ENCODE results near the gene RNF41. TPM values are rescaled to one million over a fixed set of nuclear protein-coding genes. Genes with fewer than 3 reads are reported as not detected.

The RNF41 gene
- total and polyA plus RNA-seq, 4 donors, result 32.9 to 61.4 (median 45.1) TPM

- 88 to 94% methylated on average over 11 of the region's 11 CpGs for WGBS, 2 donors
- DNase-seq (no peak), ATAC-seq (ENCODE audit: low FRiP score) (no peak)
- Histone ChIP-seq H3K36me3 (ENCODE audit: control insufficient read depth in 1 of 2, insufficient read depth in 2 of 2, low read length in 1 of 2) (peaks cover 0 to 20% of the 10 kb centered on the region in 2 donors), H3K27ac (ENCODE audit: low read depth in 1 of 2, low read length in 2 of 2) (no peak overlapping the region), H3K4me3 (ENCODE audit: low read length in 2 of 2) (no peak overlapping the region), H3K4me1 (ENCODE audit: control insufficient read depth in 1 of 2, insufficient read depth in 2 of 2, low read length in 2 of 2) (peaks cover 0 to 3% of the 10 kb centered on the region in 2 donors), H3K27me3 (ENCODE audit: control insufficient read depth in 1 of 2, insufficient read depth in 2 of 2, low read length in 1 of 2) (no peaks in the 10 kb centered on the region), H3K9me3 (ENCODE audit: control insufficient read depth, low read length) (no peaks in the 10 kb centered on the region)
- intact Hi-C loops (cut with DNase I), result no loop called here
Measured at GRCh38 chr12:56253091-56253490, 31.4 kb upstream of the RNF41 start.

DNA sequence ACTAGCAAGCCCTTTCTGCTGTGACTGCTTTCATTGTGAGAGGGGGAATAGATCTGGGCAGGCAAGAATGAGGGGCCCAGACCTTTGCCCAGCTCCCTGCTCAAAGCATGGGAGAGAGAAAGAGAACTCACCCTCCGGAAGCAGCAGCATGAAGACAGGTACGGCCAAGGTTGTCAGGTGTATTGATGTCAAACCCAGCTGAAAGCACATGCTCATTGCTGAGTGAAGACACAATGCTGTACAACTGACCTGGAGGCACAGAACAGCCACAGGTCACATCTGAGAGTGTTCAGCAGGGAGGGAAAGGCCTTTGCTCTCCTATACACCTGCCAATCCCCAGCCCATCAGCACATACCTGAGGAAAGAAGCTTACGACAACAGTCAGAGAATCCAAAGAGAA, 30.9 kb upstream of the RNF41 start:
- Histone ChIP-seq H3K4me3 (ENCODE audit: low read length in 2 of 2) (no peak overlapping the region), H3K9me3 (ENCODE audit: control insufficient read depth, low read length) (no peaks in the 10 kb centered on the region), H3K27me3 (ENCODE audit: control insufficient read depth in 1 of 2, insufficient read depth in 2 of 2, low read length in 1 of 2) (no peaks in the 10 kb centered on the region), H3K36me3 (ENCODE audit: control insufficient read depth in 1 of 2, insufficient read depth in 2 of 2, low read length in 1 of 2) (peaks cover 0 to 24% of the 10 kb centered on the region in 2 donors), H3K27ac (ENCODE audit: low read depth in 1 of 2, low read length in 2 of 2) (no peak overlapping the region), H3K4me1 (ENCODE audit: control insufficient read depth in 1 of 2, insufficient read depth in 2 of 2, low read length in 2 of 2) (peaks cover 0 to 3% of the 10 kb centered on the region in 2 donors)
- no peak for DNase-seq
- 88% methylated on average over 3 of the region's 3 CpGs for WGBS, 2 donors
- ATAC-seq (ENCODE audit: low FRiP score), result no peak
- intact Hi-C loops (cut with DNase I), result no loop called here

DNA sequence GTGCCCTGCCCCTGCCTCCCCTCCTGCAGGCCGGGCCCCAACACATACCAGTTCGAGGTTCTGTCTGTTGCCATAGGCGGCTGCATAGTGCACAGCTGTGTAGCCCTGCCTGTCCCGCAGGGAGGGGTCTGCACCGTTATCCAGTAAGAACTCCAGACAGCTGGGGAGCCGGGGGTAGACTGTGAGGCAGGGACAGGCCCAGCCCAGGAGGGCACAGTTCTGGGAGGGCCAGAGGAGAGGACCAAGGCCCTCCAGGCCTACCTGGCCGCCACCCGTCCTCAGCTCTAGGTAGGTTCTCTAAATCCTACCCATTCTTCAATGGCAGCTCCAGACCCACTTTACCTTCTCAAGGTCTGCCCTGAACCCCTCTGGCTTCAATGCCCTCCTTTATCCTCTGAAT, 27.0 kb upstream of the RNF41 start:
- ATAC-seq (ENCODE audit: low FRiP score) (no peak), DNase-seq (no peak)
- WGBS, 2 donors, result 90 to 96% methylated on average over 8 of the region's 8 CpGs
- H3K36me3 ChIP-seq (ENCODE audit: control insufficient read depth in 1 of 2, insufficient read depth in 2 of 2, low read length in 1 of 2), result peaks cover 0 to 38% of the 10 kb centered on the region in 2 donors
- H3K27me3 ChIP-seq (ENCODE audit: control insufficient read depth in 1 of 2, insufficient read depth in 2 of 2, low read length in 1 of 2), result no peaks in the 10 kb centered on the region
- intact Hi-C loops (cut with DNase I), result no loop called here
- H3K4me3 ChIP-seq (ENCODE audit: low read length in 2 of 2), result no peak overlapping the region
- H3K27ac ChIP-seq (ENCODE audit: low read depth in 1 of 2, low read length in 2 of 2), result no peak overlapping the region
- no peaks in the 10 kb centered on the region for H3K9me3 ChIP-seq (ENCODE audit: control insufficient read depth, low read length)
- no peaks in the 10 kb centered on the region for H3K4me1 ChIP-seq (ENCODE audit: control insufficient read depth in 1 of 2, insufficient read depth in 2 of 2, low read length in 2 of 2)

DNA sequence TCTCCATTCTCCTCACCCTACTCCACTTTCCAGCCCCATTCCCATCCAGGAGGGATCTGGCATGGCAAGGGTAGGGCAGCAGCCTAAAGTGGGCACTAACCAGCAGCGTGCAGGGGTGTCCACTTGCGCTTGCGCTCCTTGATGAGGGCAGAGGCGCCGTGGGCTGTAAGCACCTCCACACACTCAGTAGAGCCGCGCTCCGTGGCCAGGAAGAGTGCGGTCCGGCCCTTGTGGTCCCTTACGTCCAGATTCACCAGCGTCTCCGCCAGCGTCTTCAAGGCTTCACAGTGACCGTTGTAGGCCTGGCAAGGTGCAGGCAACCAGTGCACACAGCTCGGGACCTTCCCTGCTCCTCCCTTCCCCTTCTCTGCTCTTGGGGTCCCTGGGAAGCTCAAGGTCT, 26.2 kb upstream of the RNF41 start:
- DNase-seq, result peak in 1 of 2 donors; percentile 30
- Histone ChIP-seq H3K4me1 (ENCODE audit: control insufficient read depth in 1 of 2, insufficient read depth in 2 of 2, low read length in 2 of 2) (no peaks in the 10 kb centered on the region), H3K27me3 (ENCODE audit: control insufficient read depth in 1 of 2, insufficient read depth in 2 of 2, low read length in 1 of 2) (no peaks in the 10 kb centered on the region), H3K4me3 (ENCODE audit: low read length in 2 of 2) (no peak overlapping the region), H3K36me3 (ENCODE audit: control insufficient read depth in 1 of 2, insufficient read depth in 2 of 2, low read length in 1 of 2) (peaks cover 0 to 36% of the 10 kb centered on the region in 2 donors), H3K27ac (ENCODE audit: low read depth in 1 of 2, low read length in 2 of 2) (no peak overlapping the region), H3K9me3 (ENCODE audit: control insufficient read depth, low read length) (no peaks in the 10 kb centered on the region)
- WGBS, 2 donors, result 91 to 93% methylated on average over 16 of the region's 16 CpGs
- intact Hi-C loops (cut with DNase I), result no loop called here
- ATAC-seq (ENCODE audit: low FRiP score), result no peak

GRCh38 chr12:56244494-56244893, 22.8 kb upstream of the RNF41 start:
- H3K4me3 ChIP-seq (ENCODE audit: low read length in 2 of 2), result no peak overlapping the region
- intact Hi-C loops (cut with DNase I), result no loop called here
- WGBS, 2 donors, result 90 to 92% methylated on average over 14 of the region's 14 CpGs
- no peaks in the 10 kb centered on the region for H3K27me3 ChIP-seq (ENCODE audit: control insufficient read depth in 1 of 2, insufficient read depth in 2 of 2, low read length in 1 of 2)
- H3K27ac ChIP-seq (ENCODE audit: low read depth in 1 of 2, low read length in 2 of 2), result no peak overlapping the region
- no peak for DNase-seq
- H3K36me3 ChIP-seq (ENCODE audit: control insufficient read depth in 1 of 2, insufficient read depth in 2 of 2, low read length in 1 of 2), result peaks cover 0 to 32% of the 10 kb centered on the region in 2 donors
- H3K9me3 ChIP-seq (ENCODE audit: control insufficient read depth, low read length), result no peaks in the 10 kb centered on the region
- H3K4me1 ChIP-seq (ENCODE audit: control insufficient read depth in 1 of 2, insufficient read depth in 2 of 2, low read length in 2 of 2), result no peaks in the 10 kb centered on the region
- ATAC-seq (ENCODE audit: low FRiP score), result no peak

GRCh38 chr12:56243731-56244181, 22.0 kb upstream of the RNF41 start:
- no peak for ATAC-seq (ENCODE audit: low FRiP score)
- H3K27me3 ChIP-seq (ENCODE audit: control insufficient read depth in 1 of 2, insufficient read depth in 2 of 2, low read length in 1 of 2), result no peaks in the 10 kb centered on the region
- no peaks in the 10 kb centered on the region for H3K9me3 ChIP-seq (ENCODE audit: control insufficient read depth, low read length)
- no peak overlapping the region for H3K4me3 ChIP-seq (ENCODE audit: low read length in 2 of 2)
- 35 to 44% methylated on average over 3 of the region's 3 CpGs for WGBS, 2 donors
- intact Hi-C loops (cut with DNase I), result no loop called here
- DNase-seq, result no peak
- peaks cover 0 to 29% of the 10 kb centered on the region in 2 donors for H3K36me3 ChIP-seq (ENCODE audit: control insufficient read depth in 1 of 2, insufficient read depth in 2 of 2, low read length in 1 of 2)
- H3K27ac ChIP-seq (ENCODE audit: low read depth in 1 of 2, low read length in 2 of 2), result no peak overlapping the region
- H3K4me1 ChIP-seq (ENCODE audit: control insufficient read depth in 1 of 2, insufficient read depth in 2 of 2, low read length in 2 of 2), result no peaks in the 10 kb centered on the region

- peaks cover 0 to 27% of the 10 kb centered on the region in 2 donors for H3K36me3 ChIP-seq (ENCODE audit: control insufficient read depth in 1 of 2, insufficient read depth in 2 of 2, low read length in 1 of 2)
- WGBS, 2 donors, result 87 to 90% methylated on average over 13 of the region's 13 CpGs
- H3K27ac ChIP-seq (ENCODE audit: low read depth in 1 of 2, low read length in 2 of 2), result no peak overlapping the region
- intact Hi-C loops (cut with DNase I), result no loop called here
- H3K4me1 ChIP-seq (ENCODE audit: control insufficient read depth in 1 of 2, insufficient read depth in 2 of 2, low read length in 2 of 2), result no peaks in the 10 kb centered on the region
- no peak overlapping the region for H3K4me3 ChIP-seq (ENCODE audit: low read length in 2 of 2)
- ATAC-seq (ENCODE audit: low FRiP score) (no peak), DNase-seq (no peak)
- no peaks in the 10 kb centered on the region for H3K9me3 ChIP-seq (ENCODE audit: control insufficient read depth, low read length)
- no peaks in the 10 kb centered on the region for H3K27me3 ChIP-seq (ENCODE audit: control insufficient read depth in 1 of 2, insufficient read depth in 2 of 2, low read length in 1 of 2)
Measured at GRCh38 chr12:56242986-56243385, 21.3 kb upstream of the RNF41 start.

DNA sequence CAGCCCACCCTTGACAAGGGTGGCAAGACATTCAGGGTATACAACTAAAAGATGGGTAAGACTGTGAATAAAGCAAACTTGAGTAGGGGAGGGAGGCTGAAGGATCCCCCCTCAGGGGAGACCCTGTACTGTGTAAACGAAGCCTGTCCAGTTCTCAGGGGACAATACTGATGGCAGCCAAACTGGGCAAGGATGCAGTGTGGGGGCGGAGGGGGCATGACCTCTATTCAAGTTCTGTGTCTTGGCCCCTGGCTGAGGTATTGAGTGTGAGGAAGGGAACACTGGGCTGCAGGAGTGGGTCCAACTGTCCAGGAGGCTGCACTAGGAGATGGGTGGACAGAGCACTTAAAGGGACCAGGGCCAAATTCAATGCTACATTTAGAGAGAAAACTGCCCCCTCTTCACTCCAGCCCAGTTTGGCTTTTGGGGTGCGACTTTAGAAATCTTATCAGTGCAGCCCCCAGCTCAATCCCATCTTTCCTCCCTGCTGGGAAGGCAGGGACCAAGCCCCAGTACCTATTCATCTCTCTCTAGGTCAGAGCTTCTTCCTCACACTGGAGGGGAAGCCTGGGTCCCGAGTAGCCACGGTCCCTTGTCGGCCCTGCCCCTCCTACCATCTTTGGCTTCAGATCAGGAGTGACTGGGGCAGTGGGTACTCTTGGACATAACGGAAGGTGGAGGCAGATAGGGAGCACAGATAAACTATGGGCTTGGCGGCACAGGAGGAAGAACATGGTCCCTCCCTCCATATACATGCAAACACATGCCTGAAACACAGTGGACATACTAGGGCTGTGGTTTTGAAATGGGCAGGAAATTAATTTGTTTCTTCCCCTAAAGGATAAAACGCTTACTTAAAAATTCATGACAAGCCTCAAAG, 19.9 kb upstream of the RNF41 start:
- no peaks in the 10 kb centered on the region for H3K4me1 ChIP-seq (ENCODE audit: control insufficient read depth in 1 of 2, insufficient read depth in 2 of 2, low read length in 2 of 2)
- intact Hi-C loops (cut with DNase I), result no loop called here
- H3K27me3 ChIP-seq (ENCODE audit: control insufficient read depth in 1 of 2, insufficient read depth in 2 of 2, low read length in 1 of 2), result no peaks in the 10 kb centered on the region
- peaks cover 0 to 20% of the 10 kb centered on the region in 2 donors for H3K36me3 ChIP-seq (ENCODE audit: control insufficient read depth in 1 of 2, insufficient read depth in 2 of 2, low read length in 1 of 2)
- no peak overlapping the region for H3K27ac ChIP-seq (ENCODE audit: low read depth in 1 of 2, low read length in 2 of 2)
- H3K9me3 ChIP-seq (ENCODE audit: control insufficient read depth, low read length), result no peaks in the 10 kb centered on the region
- ATAC-seq (ENCODE audit: low FRiP score) (no peak), DNase-seq (no peak)
- H3K4me3 ChIP-seq (ENCODE audit: low read length in 2 of 2), result no peak overlapping the region
- WGBS, 2 donors, result 73 to 80% methylated on average over 9 of the region's 9 CpGs

DNA sequence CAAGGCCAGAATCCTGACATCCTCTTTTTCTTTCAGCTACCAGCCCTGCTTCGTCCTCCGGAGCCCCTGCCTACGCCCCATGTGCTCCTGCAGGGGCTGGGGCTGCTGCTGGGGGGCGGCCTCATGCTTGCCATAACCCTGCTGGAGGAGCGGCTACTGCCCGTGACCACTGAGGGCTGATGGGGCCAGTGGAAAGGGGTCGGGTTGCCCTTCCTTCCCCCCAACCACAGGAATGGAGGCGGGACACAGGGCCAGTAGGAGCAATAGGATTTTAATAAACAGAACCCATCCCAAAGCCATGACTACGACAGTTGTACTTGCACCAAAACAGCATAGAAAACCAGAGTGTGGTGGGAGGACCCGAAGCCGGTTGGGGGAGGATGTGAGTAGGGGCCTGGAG, 15.8 kb upstream of the RNF41 start:
- Histone ChIP-seq H3K27ac (ENCODE audit: low read depth in 1 of 2, low read length in 2 of 2) (no peak overlapping the region), H3K4me1 (ENCODE audit: control insufficient read depth in 1 of 2, insufficient read depth in 2 of 2, low read length in 2 of 2) (no peaks in the 10 kb centered on the region), H3K27me3 (ENCODE audit: control insufficient read depth in 1 of 2, insufficient read depth in 2 of 2, low read length in 1 of 2) (no peaks in the 10 kb centered on the region), H3K9me3 (ENCODE audit: control insufficient read depth, low read length) (no peaks in the 10 kb centered on the region), H3K36me3 (ENCODE audit: control insufficient read depth in 1 of 2, insufficient read depth in 2 of 2, low read length in 1 of 2) (peaks cover 0 to 5% of the 10 kb centered on the region in 2 donors), H3K4me3 (ENCODE audit: low read length in 2 of 2) (no peak overlapping the region)
- ATAC-seq (ENCODE audit: low FRiP score), result no peak
- WGBS, 2 donors, result 65 to 78% methylated on average over 11 of the region's 11 CpGs
- intact Hi-C loops (cut with DNase I), result no loop called here
- no peak for DNase-seq
